HepG2 (cell line): Measurements from ENCODE around the gene RNF13. TPM values are rescaled to one million over a fixed set of nuclear protein-coding genes. Genes with fewer than 3 reads are reported as not detected.

Source experiments
- ATF3 ChIP-seq: sonication (generic); formaldehyde crosslinking; IDR thresholded peaks from 2 replicates; pipeline ENCODE4 v1.4.0; 2020; ENCODE audit warnings: missing genetic modification reagents
- DNMT1 ChIP-seq: sonication (generic); formaldehyde crosslinking; IDR thresholded peaks from 2 replicates; pipeline ENCODE4 v1.5.1; 2020; ENCODE audit warnings: mild to moderate bottlenecking, missing genetic modification reagents
- ETS1 ChIP-seq: sonication (generic); formaldehyde crosslinking; IDR thresholded peaks from 2 replicates; pipeline ENCODE4 v1.4.0; 2020; ENCODE audit warnings: missing genetic modification reagents
- FOXM1 ChIP-seq: sonication (generic); formaldehyde crosslinking; IDR thresholded peaks from 2 replicates; pipeline ENCODE4 v1.5.0; 2020; ENCODE audit warnings: missing genetic modification reagents
- LCORL ChIP-seq, 2 experiments: fragments of 450-650 bp in 1 of 2; sonication (generic) in 1 of 2; formaldehyde crosslinking in 1 of 2; IDR thresholded peaks; 2 replicates each; pipeline versions ENCODE4 v1.5.0 to v1.6.1; 2017 to 2020; ENCODE audit warnings: antibody characterized with exemption in 1 of 2, missing genetic modification reagents in 1 of 2
- RELA ChIP-seq: sonication (generic); formaldehyde crosslinking; IDR thresholded peaks from 2 replicates; pipeline ENCODE4 v1.4.0; 2020; ENCODE audit warnings: missing genetic modification reagents
- SAFB2 ChIP-seq: sonication (generic); formaldehyde crosslinking; IDR thresholded peaks from 2 replicates; pipeline ENCODE4 v1.5.1; 2020; ENCODE audit warnings: missing genetic modification reagents, low read depth, mild to moderate bottlenecking, borderline replicate concordance
- SPEN ChIP-seq: sonication (generic); formaldehyde crosslinking; IDR thresholded peaks from 2 replicates; pipeline ENCODE4 v1.5.1; 2020; ENCODE audit warnings: low read depth, mild to moderate bottlenecking, missing genetic modification reagents
- TAF1 ChIP-seq: sonication (generic); formaldehyde crosslinking; IDR thresholded peaks from 2 replicates; pipeline ENCODE4 v1.4.0; 2020; ENCODE audit warnings: missing genetic modification reagents
- THAP11 ChIP-seq: IDR thresholded peaks from 2 replicates; pipeline ENCODE4 v1.6.1; 2016; ENCODE audit warnings: missing biosample characterization, missing genetic modification reagents
- ZNF451 ChIP-seq: sonication (generic); formaldehyde crosslinking; IDR thresholded peaks from 2 replicates; pipeline ENCODE4 v1.5.0; 2020; ENCODE audit warnings: mild to moderate bottlenecking, missing genetic modification reagents
- ZNF792 ChIP-seq: IDR thresholded peaks from 2 replicates; pipeline ENCODE4 v1.6.1; 2016
- polyA plus RNA-seq, 8 experiments: library from polyadenylated mRNA; depleted of rRNA in 3 of 8; stranded (reverse) in 7 of 8; unstranded in 1 of 8; fragments of >200 nt; fragmentation: Illumina TruSeq in 4 of 8; extraction: Trizol in 4 of 8; gene quantifications; 2 replicates each; pipeline versions ENCODE4 v1.2.1 to v1.2.3, GENCODE V29; 2011 to 2016; ENCODE audit warnings: low read depth in 4 of 8, missing spikeins in 1 of 8, mixed read lengths in 1 of 8; ENCODE audit not compliant: insufficient read depth in 1 of 8
- total RNA-seq, 5 experiments: library from RNA; depleted of rRNA; stranded (reverse); fragments of >200 nt; fragmentation: Illumina TruSeq; extraction: Trizol; gene quantifications; 2 replicates each; pipeline ENCODE4 v1.2.3, GENCODE V29; 2016; ENCODE audit warnings: low read depth in 1 of 5
- TF ChIP-seq, protein P1 (sequence below): sonication (generic); formaldehyde crosslinking; IDR thresholded peaks from 2 replicates; pipeline ENCODE4 v1.9.0; 2021; ENCODE audit warnings: mild to moderate bottlenecking, missing genetic modification reagents
- TF ChIP-seq, protein P2 (sequence below): sonication (generic); formaldehyde crosslinking; IDR thresholded peaks from 2 replicates; pipeline ENCODE4 v1.4.0; 2020; ENCODE audit warnings: missing genetic modification reagents, mild to moderate bottlenecking, borderline replicate concordance
- TF ChIP-seq, protein P3 (sequence below): sonication (generic); formaldehyde crosslinking; IDR thresholded peaks from 2 replicates; pipeline ENCODE4 v1.8.0; 2022; ENCODE audit warnings: missing genetic modification reagents, mild to moderate bottlenecking, moderate library complexity, borderline replicate concordance

Gene RNF13
- total and polyA plus RNA-seq, 2 of the 13 experiments (the other 11 are each of a cell fraction or from before 2014, with no cell fraction given): 39.8 to 46.0 TPM

DNA sequence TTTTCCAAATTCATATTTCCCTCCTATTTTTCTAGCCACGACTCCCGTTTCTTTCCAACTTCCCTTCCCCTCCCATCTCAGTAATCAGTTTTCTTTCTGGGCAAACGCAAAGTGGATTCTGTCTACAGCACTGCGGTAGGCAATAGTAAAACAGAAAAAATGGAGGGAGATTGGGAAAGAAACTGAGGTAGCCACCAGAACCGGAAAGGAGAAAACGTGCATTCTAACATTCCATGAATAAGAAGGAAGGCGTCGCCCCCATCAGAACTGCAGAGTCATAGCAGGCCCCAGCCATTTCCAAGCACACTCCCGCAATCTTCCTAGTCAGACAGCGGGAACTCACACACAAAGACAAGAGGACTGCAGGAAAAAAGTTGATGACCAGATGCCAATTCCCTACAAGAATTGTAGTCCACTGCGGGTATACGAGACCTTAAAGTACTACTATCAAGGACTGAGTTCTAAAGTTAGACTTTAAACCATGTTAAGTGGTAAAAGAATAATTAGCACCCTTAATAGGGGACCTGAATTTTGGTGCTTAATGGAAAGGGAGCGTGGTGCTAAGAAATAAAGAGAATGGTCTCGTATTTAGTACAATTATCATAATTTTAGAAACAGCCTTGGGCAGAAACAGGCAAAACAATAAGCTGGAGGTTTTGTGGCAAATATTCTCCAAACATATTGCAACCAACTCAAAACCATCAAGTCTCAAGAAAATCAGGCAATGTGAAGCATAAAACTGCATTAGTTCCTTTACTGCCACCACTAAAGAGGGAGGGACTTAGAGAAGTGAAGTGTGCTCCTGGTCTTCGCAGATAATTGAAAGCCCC lies 156.3 kb downstream of the RNF13 start (continued):
- TF ChIP-seq, protein P1, sequence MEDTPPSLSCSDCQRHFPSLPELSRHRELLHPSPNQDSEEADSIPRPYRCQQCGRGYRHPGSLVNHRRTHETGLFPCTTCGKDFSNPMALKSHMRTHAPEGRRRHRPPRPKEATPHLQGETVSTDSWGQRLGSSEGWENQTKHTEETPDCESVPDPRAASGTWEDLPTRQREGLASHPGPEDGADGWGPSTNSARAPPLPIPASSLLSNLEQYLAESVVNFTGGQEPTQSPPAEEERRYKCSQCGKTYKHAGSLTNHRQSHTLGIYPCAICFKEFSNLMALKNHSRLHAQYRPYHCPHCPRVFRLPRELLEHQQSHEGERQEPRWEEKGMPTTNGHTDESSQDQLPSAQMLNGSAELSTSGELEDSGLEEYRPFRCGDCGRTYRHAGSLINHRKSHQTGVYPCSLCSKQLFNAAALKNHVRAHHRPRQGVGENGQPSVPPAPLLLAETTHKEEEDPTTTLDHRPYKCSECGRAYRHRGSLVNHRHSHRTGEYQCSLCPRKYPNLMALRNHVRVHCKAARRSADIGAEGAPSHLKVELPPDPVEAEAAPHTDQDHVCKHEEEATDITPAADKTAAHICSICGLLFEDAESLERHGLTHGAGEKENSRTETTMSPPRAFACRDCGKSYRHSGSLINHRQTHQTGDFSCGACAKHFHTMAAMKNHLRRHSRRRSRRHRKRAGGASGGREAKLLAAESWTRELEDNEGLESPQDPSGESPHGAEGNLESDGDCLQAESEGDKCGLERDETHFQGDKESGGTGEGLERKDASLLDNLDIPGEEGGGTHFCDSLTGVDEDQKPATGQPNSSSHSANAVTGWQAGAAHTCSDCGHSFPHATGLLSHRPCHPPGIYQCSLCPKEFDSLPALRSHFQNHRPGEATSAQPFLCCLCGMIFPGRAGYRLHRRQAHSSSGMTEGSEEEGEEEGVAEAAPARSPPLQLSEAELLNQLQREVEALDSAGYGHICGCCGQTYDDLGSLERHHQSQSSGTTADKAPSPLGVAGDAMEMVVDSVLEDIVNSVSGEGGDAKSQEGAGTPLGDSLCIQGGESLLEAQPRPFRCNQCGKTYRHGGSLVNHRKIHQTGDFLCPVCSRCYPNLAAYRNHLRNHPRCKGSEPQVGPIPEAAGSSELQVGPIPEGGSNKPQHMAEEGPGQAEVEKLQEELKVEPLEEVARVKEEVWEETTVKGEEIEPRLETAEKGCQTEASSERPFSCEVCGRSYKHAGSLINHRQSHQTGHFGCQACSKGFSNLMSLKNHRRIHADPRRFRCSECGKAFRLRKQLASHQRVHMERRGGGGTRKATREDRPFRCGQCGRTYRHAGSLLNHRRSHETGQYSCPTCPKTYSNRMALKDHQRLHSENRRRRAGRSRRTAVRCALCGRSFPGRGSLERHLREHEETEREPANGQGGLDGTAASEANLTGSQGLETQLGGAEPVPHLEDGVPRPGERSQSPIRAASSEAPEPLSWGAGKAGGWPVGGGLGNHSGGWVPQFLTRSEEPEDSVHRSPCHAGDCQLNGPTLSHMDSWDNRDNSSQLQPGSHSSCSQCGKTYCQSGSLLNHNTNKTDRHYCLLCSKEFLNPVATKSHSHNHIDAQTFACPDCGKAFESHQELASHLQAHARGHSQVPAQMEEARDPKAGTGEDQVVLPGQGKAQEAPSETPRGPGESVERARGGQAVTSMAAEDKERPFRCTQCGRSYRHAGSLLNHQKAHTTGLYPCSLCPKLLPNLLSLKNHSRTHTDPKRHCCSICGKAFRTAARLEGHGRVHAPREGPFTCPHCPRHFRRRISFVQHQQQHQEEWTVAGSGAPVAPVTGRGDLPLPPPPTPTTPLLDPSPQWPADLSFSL: no peak
- TF ChIP-seq TAF1 (CRISPR knock-in tag): peak; percentile 40; the same call in 1 of the 2 replicates
- TF ChIP-seq, protein P2, sequence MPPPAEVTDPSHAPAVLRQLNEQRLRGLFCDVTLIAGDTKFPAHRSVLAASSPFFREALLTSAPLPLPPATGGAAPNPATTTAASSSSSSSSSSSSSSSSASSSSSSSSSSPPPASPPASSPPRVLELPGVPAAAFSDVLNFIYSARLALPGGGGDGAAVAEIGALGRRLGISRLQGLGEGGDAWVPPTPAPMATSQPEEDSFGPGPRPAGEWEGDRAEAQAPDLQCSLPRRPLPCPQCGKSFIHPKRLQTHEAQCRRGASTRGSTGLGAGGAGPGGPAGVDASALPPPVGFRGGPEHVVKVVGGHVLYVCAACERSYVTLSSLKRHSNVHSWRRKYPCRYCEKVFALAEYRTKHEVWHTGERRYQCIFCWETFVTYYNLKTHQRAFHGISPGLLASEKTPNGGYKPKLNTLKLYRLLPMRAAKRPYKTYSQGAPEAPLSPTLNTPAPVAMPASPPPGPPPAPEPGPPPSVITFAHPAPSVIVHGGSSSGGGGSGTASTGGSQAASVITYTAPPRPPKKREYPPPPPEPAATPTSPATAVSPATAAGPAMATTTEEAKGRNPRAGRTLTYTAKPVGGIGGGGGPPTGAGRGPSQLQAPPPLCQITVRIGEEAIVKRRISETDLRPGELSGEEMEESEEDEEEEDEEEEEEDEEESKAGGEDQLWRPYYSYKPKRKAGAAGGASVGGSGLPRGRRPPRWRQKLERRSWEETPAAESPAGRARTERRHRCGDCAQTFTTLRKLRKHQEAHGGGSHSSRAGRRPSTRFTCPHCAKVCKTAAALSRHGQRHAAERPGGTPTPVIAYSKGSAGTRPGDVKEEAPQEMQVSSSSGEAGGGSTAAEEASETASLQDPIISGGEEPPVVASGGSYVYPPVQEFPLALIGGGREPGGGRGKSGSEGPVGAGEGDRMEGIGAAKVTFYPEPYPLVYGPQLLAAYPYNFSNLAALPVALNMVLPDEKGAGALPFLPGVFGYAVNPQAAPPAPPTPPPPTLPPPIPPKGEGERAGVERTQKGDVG (CRISPR knock-in tag): no peak
- no peak for TF ChIP-seq DNMT1 (CRISPR knock-in tag)
- no peak for TF ChIP-seq ATF3
- TF ChIP-seq FOXM1 (CRISPR knock-in tag): no peak
- TF ChIP-seq THAP11: peak; percentile 26; the same call in 1 of the 2 replicates
- TF ChIP-seq SAFB2: no peak
- no peak for TF ChIP-seq LCORL (IDR thresholded peaks at IDR 0.05)
- no peak for TF ChIP-seq LCORL (CRISPR knock-in tag; IDR thresholded peaks at IDR 0.05)
- TF ChIP-seq, protein P3, sequence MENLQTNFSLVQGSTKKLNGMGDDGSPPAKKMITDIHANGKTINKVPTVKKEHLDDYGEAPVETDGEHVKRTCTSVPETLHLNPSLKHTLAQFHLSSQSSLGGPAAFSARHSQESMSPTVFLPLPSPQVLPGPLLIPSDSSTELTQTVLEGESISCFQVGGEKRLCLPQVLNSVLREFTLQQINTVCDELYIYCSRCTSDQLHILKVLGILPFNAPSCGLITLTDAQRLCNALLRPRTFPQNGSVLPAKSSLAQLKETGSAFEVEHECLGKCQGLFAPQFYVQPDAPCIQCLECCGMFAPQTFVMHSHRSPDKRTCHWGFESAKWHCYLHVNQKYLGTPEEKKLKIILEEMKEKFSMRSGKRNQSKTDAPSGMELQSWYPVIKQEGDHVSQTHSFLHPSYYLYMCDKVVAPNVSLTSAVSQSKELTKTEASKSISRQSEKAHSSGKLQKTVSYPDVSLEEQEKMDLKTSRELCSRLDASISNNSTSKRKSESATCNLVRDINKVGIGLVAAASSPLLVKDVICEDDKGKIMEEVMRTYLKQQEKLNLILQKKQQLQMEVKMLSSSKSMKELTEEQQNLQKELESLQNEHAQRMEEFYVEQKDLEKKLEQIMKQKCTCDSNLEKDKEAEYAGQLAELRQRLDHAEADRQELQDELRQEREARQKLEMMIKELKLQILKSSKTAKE (CRISPR knock-in tag): no peak
- no peak for TF ChIP-seq ETS1 (CRISPR knock-in tag)
- no peak for TF ChIP-seq ZNF792 (CRISPR knock-in tag)
- TF ChIP-seq RELA (CRISPR knock-in tag): no peak
- TF ChIP-seq SPEN: no peak
- no peak for TF ChIP-seq ZNF451
